GM12865 (cell line): ENCODE measurements around the gene MAFF.

ENCODE experiments used
- DNase-seq: peaks from one replicate; pipeline ENCODE4 v3.0.0; 2010; ENCODE audit warnings: low read depth
- H3K4me3 ChIP-seq: 2 replicates; pipeline ENCODE4 v1.5.1; 2011; ENCODE audit warnings: mild to moderate bottlenecking, low read depth, low read length, control low read depth
- CTCF ChIP-seq: IDR thresholded peaks from 2 replicates; pipeline ENCODE4 v1.5.1; 2011; ENCODE audit warnings: low read length, control low read depth, low read depth, inconsistent platforms; ENCODE audit not compliant: insufficient read depth; ENCODE audit errors: missing control alignments

The MAFF gene

GRCh38 chr22:38221407-38221806, 19.6 kb downstream of the MAFF start:
- no peak for DNase-seq
- TF ChIP-seq CTCF = no peak
- H3K4me3 ChIP-seq = no peak overlapping the region

GRCh38 chr22:38221908-38222796, 20.4 kb downstream of the MAFF start:
- H3K4me3 ChIP-seq = no peak overlapping the region
- TF ChIP-seq CTCF = no peak
- DNase-seq = no peak

- no peak for TF ChIP-seq CTCF
- no peak overlapping the region for H3K4me3 ChIP-seq
- no peak for DNase-seq
These were observed 21.0 kb downstream of the MAFF start for GRCh38 chr22:38222797-38223119.

- DNase-seq = no peak
- TF ChIP-seq CTCF = no peak
- no peak overlapping the region for H3K4me3 ChIP-seq
These were observed 21.6 kb downstream of the MAFF start for GRCh38 chr22:38223289-38223960.

GRCh38 chr22:38226853-38227649, 25.3 kb downstream of the MAFF start:
- H3K4me3 ChIP-seq = no peak overlapping the region
- no peak for DNase-seq
- no peak for TF ChIP-seq CTCF

- no peak for DNase-seq
- TF ChIP-seq CTCF = no peak
- H3K4me3 ChIP-seq = no peak overlapping the region
These were observed 26.6 kb downstream of the MAFF start for GRCh38 chr22:38228326-38228872.
